Heart left ventricle (tissue), 13 donors: ENCODE results near the gene MYO7A.

Experiments used
- POLR2A ChIP-seq, 2 donors: fragments of 450-650 bp; IDR thresholded peaks; one replicate each; pipeline ENCODE4 v1.6.1; 2017; ENCODE audit warnings: antibody characterized with exemption in 2 of 2, mild to moderate bottlenecking in 2 of 2, moderate library complexity in 2 of 2
- TF ChIP-seq, protein P1 (sequence below), 12 donors: fragments of 200-600 bp; sonication (generic) in 4 of 12; IDR thresholded peaks; one replicate each; pipeline versions ENCODE4 v1.5.0 to v1.8.0; 2018 to 2022; ENCODE audit warnings: antibody characterized with exemption in 12 of 12, mild to moderate bottlenecking in 5 of 12
- donor health status: ischemic (EF 13 %, LVEDD 7.1; RV severe dilation, severe dysfunction).
- donor health status: DM: no; HTN: yes; CAD: no.
- donor health status: DM: no; HTN: no; CAD: no.
- donor health status: ischemic (EF 25% LVEDD 6.9; RV normal size, moderate dysfunction).
- donor health status: ischemic (EF 25% LVEDD 5.7; RV mildly dilated, moderate dysfunction).
- donor health status: ischemic (EF 35%, LVEDD 5.7; RV mildly dilated, moderate dysfunction).
- donor health status: nonischemic (EF 11% LVEDD 7.7; RV severe dilation, severe dysfunction).
- donor health status: DM: yes; HTN: yes; CAD: no.
- donor health status: PGD.
- donor health status: ischemic (EF 29% LVEDD 5.4; RV normal size, mild dysfunction).
- donor health status: nonischemic (EF 23%, LVEDD 6.1; RV moderate dilation, normal function).

GRCh38 chr11:77207019-77207485, 79.0 kb downstream of the MYO7A start:
- TF ChIP-seq, protein P1, sequence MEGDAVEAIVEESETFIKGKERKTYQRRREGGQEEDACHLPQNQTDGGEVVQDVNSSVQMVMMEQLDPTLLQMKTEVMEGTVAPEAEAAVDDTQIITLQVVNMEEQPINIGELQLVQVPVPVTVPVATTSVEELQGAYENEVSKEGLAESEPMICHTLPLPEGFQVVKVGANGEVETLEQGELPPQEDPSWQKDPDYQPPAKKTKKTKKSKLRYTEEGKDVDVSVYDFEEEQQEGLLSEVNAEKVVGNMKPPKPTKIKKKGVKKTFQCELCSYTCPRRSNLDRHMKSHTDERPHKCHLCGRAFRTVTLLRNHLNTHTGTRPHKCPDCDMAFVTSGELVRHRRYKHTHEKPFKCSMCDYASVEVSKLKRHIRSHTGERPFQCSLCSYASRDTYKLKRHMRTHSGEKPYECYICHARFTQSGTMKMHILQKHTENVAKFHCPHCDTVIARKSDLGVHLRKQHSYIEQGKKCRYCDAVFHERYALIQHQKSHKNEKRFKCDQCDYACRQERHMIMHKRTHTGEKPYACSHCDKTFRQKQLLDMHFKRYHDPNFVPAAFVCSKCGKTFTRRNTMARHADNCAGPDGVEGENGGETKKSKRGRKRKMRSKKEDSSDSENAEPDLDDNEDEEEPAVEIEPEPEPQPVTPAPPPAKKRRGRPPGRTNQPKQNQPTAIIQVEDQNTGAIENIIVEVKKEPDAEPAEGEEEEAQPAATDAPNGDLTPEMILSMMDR (IDR thresholded peaks at IDR 0.05): no peak
- no peak for TF ChIP-seq POLR2A (IDR thresholded peaks at IDR 0.05)
